Dorsolateral prefrontal cortex (tissue), 118 donors: ENCODE data around the gene STEEP1. TPM values are rescaled to one million over a fixed set of nuclear protein-coding genes. Genes with fewer than 3 reads are reported as not detected.

Experiments used
- total RNA-seq, 120 experiments: library from RNA; stranded (reverse); gene quantifications; one replicate each; pipeline versions ENCODE4 v1.2.3 to v1.2.4, GENCODE V29; 2022

Gene STEEP1
- total RNA-seq, 120 experiments from 2014 or later: 15.1 to 38.0 (median 28.0) TPM

Other genes with a start within 250 kb of the STEEP1 start
- gene SLC25A43, start 166.1 kb downstream of the STEEP1 start, total RNA-seq: 10 to 100 TPM in 3 of 120 experiments, 1 to 10 TPM in 117; 2.7 to 11.4 (median 5.7) TPM
- 100 to 1,000 TPM; 115 to 275 (median 184) TPM for gene SLC25A5, start 97.0 kb downstream of the STEEP1 start, total RNA-seq
- gene UBE2A, start 9.2 kb upstream of the STEEP1 start, total RNA-seq: 10 to 100 TPM; 27.7 to 49.8 (median 39.2) TPM
- 10 to 100 TPM; 11.2 to 39.9 (median 29.2) TPM for gene NKRF, start 41.0 kb upstream of the STEEP1 start, total RNA-seq
- gene SEPTIN6, start 127.8 kb upstream of the STEEP1 start, total RNA-seq: 10 to 100 TPM; 14.0 to 49.1 (median 34.8) TPM
- 1 to 10 TPM in 12 of 120 experiments, under 1 TPM in 68, not detected in 40; 0.18 to 1.8 (median 0.63) TPM for gene SOWAHD, start 193.2 kb upstream of the STEEP1 start, total RNA-seq
- gene RPL39, start 226.2 kb upstream of the STEEP1 start, total RNA-seq: 100 to 1,000 TPM; 155 to 472 (median 323) TPM